K562 (cell line): ENCODE results near the gene ZNF613. TPM values are rescaled to one million over a fixed set of nuclear protein-coding genes. Genes with fewer than 3 reads are reported as not detected.

Experiments
- ATAC-seq: fragments of 200-7000 bp; cut with Tn5 transposase; 3 replicates; pipeline ENCODE4 v1.9.1; 2020; ENCODE audit warnings: moderate library complexity
- BruUV-seq: library from RNA; stranded (reverse); fragments of 400-500 nt; replicated peaks from 2 replicates; lab custom pipeline; 2021; lab: Mats Ljungman, UMichigan
- CTCF ChIA-PET: fragments of 300-600 bp; formaldehyde crosslinking; extraction: SDS; loops from one replicate; lab custom pipeline; 2021; ENCODE audit warnings: low intra/inter-chr PET ratio; lab: Yijun Ruan, JAX
- POLR2A ChIA-PET: fragments of 300-600, 350-650 bp; sonication (Branson Sonifier 250); formaldehyde crosslinking; extraction: SDS; loops from one replicate; lab custom pipeline; 2021; ENCODE audit warnings: antibody characterized with exemption, inconsistent platforms; lab: Yijun Ruan, JAX
- DNase-seq, 4 experiments: peaks; one replicate each; pipeline versions ENCODE4 v3.0.0 to v3.0.0-alpha.2; 2011 to 2018; ENCODE audit warnings: low spot score in 3 of 4, mixed read lengths in 3 of 4; ENCODE audit errors: extremely low read depth in 1 of 4
- FAIRE-seq: peaks from 2 replicates; lab custom pipeline; 2011; peaks lifted over from hg19 to GRCh38; lab: Jason Lieb, UNC
- H2AFZ ChIP-seq: 2 replicates; pipeline ENCODE4 v1.6.0; 2011; ENCODE audit warnings: low read depth, low read length, control low read depth, inconsistent platforms
- H3K27ac ChIP-seq: fragments of 200-600 bp; 3 replicates; pipeline ENCODE4 v1.8.0; 2011; ENCODE audit warnings: low read depth, mild to moderate bottlenecking, control low read depth, inconsistent platforms, low read length, moderate library complexity, mixed read lengths; ENCODE audit errors: extremely low read depth
- H3K27me3 ChIP-seq, 2 experiments: fragments of 300-600 bp in 1 of 2; 2 replicates in 1 of 2; 3 replicates in 1 of 2; pipeline versions ENCODE4 v1.6.0 to v1.8.0; 2011; ENCODE audit warnings: inconsistent platforms in 2 of 2, low read length in 2 of 2, mild to moderate bottlenecking in 1 of 2, mixed read lengths in 1 of 2, moderate library complexity in 1 of 2; ENCODE audit not compliant: control insufficient read depth in 2 of 2, insufficient read depth in 2 of 2
- H3K36me3 ChIP-seq: fragments of 300-600 bp; 3 replicates; pipeline ENCODE4 v1.8.0; 2011; ENCODE audit warnings: mild to moderate bottlenecking, low read length, inconsistent platforms; ENCODE audit not compliant: control insufficient read depth, insufficient read depth
- H3K4me1 ChIP-seq, 2 experiments: fragments of 200-600 bp in 1 of 2; replicated peaks in 1 of 2; 2 replicates in 1 of 2; 3 replicates in 1 of 2; pipeline versions ENCODE4 v1.5.1 to v1.8.0; 2011; ENCODE audit warnings: inconsistent platforms in 2 of 2, low read length in 2 of 2, mild to moderate bottlenecking in 1 of 2, mixed read lengths in 1 of 2, moderate library complexity in 1 of 2; ENCODE audit not compliant: control insufficient read depth in 2 of 2, insufficient read depth in 2 of 2
- H3K4me2 ChIP-seq: 2 replicates; pipeline ENCODE4 v1.6.1; 2011; ENCODE audit warnings: low read length, control low read depth, inconsistent platforms, mixed read lengths; ENCODE audit not compliant: insufficient read depth
- H3K4me3 ChIP-seq: fragments of 200-600 bp; sonication (generic), shearing (Covaris generic); 2 replicates; pipeline ENCODE4 v1.5.1; 2016; ENCODE audit warnings: control low read depth, inconsistent platforms
- H3K79me2 ChIP-seq: fragments of 200-600 bp; 3 replicates; pipeline ENCODE4 v1.8.0; 2011; ENCODE audit warnings: low read length, inconsistent platforms; ENCODE audit not compliant: control insufficient read depth, insufficient read depth
- H3K9ac ChIP-seq, 2 experiments: 2 replicates each; pipeline versions ENCODE4 v1.6.0 to v1.6.1; 2011; ENCODE audit warnings: low read depth in 2 of 2, low read length in 2 of 2, control low read depth in 1 of 2, inconsistent platforms in 1 of 2, mild to moderate bottlenecking in 1 of 2, mixed read lengths in 1 of 2; ENCODE audit not compliant: insufficient read depth in 1 of 2
- H3K9me1 ChIP-seq: one replicate; pipeline ENCODE4 v1.6.0; 2011; ENCODE audit warnings: inconsistent platforms, mild to moderate bottlenecking, low read length, moderate library complexity; ENCODE audit not compliant: control insufficient read depth, insufficient read depth
- H3K9me3 ChIP-seq: replicated peaks from 2 replicates; pipeline ENCODE4 v1.5.1; 2011; ENCODE audit warnings: low read depth, low read length, inconsistent platforms; ENCODE audit not compliant: control insufficient read depth, insufficient read depth
- H4K20me1 ChIP-seq: replicated peaks from 2 replicates; pipeline ENCODE4 v1.6.1; 2011; ENCODE audit warnings: low read length, inconsistent platforms, mixed read lengths; ENCODE audit not compliant: control insufficient read depth, insufficient read depth
- ATF1 ChIP-seq, 2 experiments: fragments of 450-650 bp in 1 of 2; IDR thresholded peaks; 2 replicates each; pipeline ENCODE4 v1.6.1; 2016; ENCODE audit warnings: missing compliant biosample characterization in 1 of 2, missing genetic modification characterization in 1 of 2
- CBX3 ChIP-seq, 2 experiments: IDR thresholded peaks; 1 replicate in 1 of 2; 2 replicates in 1 of 2; pipeline ENCODE4 v1.6.1; 2012; ENCODE audit warnings: inconsistent platforms in 2 of 2, low read length in 2 of 2, borderline replicate concordance in 1 of 2, control low read depth in 1 of 2
- ETS1 ChIP-seq: conservative IDR thresholded peaks from 2 replicates; pipeline ENCODE4 v1.6.1; 2011; ENCODE audit warnings: low read depth, mild to moderate bottlenecking, low read length; ENCODE audit not compliant: control insufficient read depth
- GTF2B ChIP-seq: IDR thresholded peaks from 2 replicates; pipeline ENCODE4 v1.6.1; 2011; ENCODE audit not compliant: insufficient read length; ENCODE audit errors: extremely low read depth
- HMGN3 ChIP-seq: IDR thresholded peaks from 2 replicates; pipeline ENCODE4 v1.6.1; 2011; ENCODE audit warnings: borderline replicate concordance, low read depth, mild to moderate bottlenecking, mixed read lengths, low read length; ENCODE audit not compliant: insufficient read length; ENCODE audit errors: extremely low read depth
- PREB ChIP-seq: sonication (generic); formaldehyde crosslinking; IDR thresholded peaks from 2 replicates; pipeline ENCODE4 v1.8.1; 2023; ENCODE audit warnings: mild to moderate bottlenecking, missing genetic modification reagents
- SUPT5H ChIP-seq: fragments of 450-650 bp; IDR thresholded peaks from 2 replicates; pipeline ENCODE4 v1.6.1; 2016
- TARDBP ChIP-seq: fragments of 450-650 bp; IDR thresholded peaks from 2 replicates; pipeline ENCODE4 v1.6.1; 2016
- TRIM24 ChIP-seq, 2 experiments: fragments of 450-650 bp; IDR thresholded peaks; 2 replicates each; pipeline ENCODE4 v1.6.1; 2016
- TRIM28 ChIP-seq: fragments of 450-650 bp; IDR thresholded peaks from 2 replicates; pipeline ENCODE4 v1.6.1; 2017
- ZNF274 ChIP-seq: IDR thresholded peaks from 2 replicates; pipeline ENCODE4 v1.6.1; 2011; ENCODE audit warnings: low read depth, mild to moderate bottlenecking, low read length, moderate library complexity, borderline replicate concordance
- ZNF280A ChIP-seq: fragments of 450-650 bp; IDR thresholded peaks from 2 replicates; pipeline ENCODE4 v1.6.1; 2018; ENCODE audit warnings: mild to moderate bottlenecking, low read depth; ENCODE audit not compliant: partially characterized antibody
- ZNF75A ChIP-seq: fragments of 450-650 bp; formaldehyde crosslinking; IDR thresholded peaks from 2 replicates; pipeline ENCODE4 v1.4.0; 2020; ENCODE audit warnings: mild to moderate bottlenecking
- WGBS: fragments of 100-300 bp; shearing (Covaris generic); methylation state at CpG from one replicate; pipeline ENCODE4 v1.1.6; 2016; ENCODE audit warnings: low coverage, mixed read lengths; ENCODE audit not compliant: insufficient coverage; ENCODE audit errors: missing lambda C conversion rate; 5-methylcytosine and 5-hydroxymethylcytosine counted together
- in situ Hi-C: fragments of 300-500 bp; cut with MboI; formaldehyde crosslinking; loops from 4 replicates; pipeline ENCODE4 v1.15.0; 2018; ENCODE audit warnings: inconsistent platforms, mixed read lengths
- intact Hi-C: fragments of 100-400 bp; cut with micrococcal nuclease; formaldehyde crosslinking; loops from 2 replicates; pipeline ENCODE4 v1.14.2; 2022
- polyA plus RNA-seq, 8 experiments: library from polyadenylated mRNA; depleted of rRNA in 4 of 8; stranded (reverse) in 5 of 8; unstranded in 3 of 8; fragments of >200 nt; fragmentation: Nextera tagmentation in 2 of 8; fragmentation: Illumina TruSeq in 1 of 8; extraction: Ambion mirVana in 2 of 8; extraction: Trizol in 1 of 8; gene quantifications; 2 replicates each; pipeline versions ENCODE4 v1.2.1 to v1.2.3, GENCODE V29; 2011 to 2014; ENCODE audit warnings: inconsistent platforms in 1 of 8, missing spikeins in 1 of 8
- total RNA-seq, 7 experiments: library from RNA; depleted of rRNA in 6 of 7; stranded (reverse); fragments of >200 nt in 6 of 7; fragmentation: Illumina TruSeq in 2 of 7; extraction: Trizol in 2 of 7; gene quantifications; 2 replicates each; pipeline versions ENCODE4 v1.2.1 to v1.2.3, GENCODE V29; 2011 to 2021; ENCODE audit warnings: low replicate concordance in 1 of 7

Gene ZNF613
- total and polyA plus RNA-seq, 9 of the 15 experiments (the other 6 are each of a cell fraction or from before 2014, with no cell fraction given), result 2.1 to 4.5 (median 2.7) TPM

- no peaks in the 10 kb centered on the region for H3K4me1 ChIP-seq
- in situ Hi-C loops, result no loop called here
- TF ChIP-seq GTF2B, result no peak
- TF ChIP-seq CBX3 (IDR thresholded peaks at IDR 0.05; ENCODE audit: borderline replicate concordance in 1 of 2, low read length in 2 of 2), result peak in 1 of 2 experiments; percentile 18; a peak in 1 of 3 replicates
- TF ChIP-seq ATF1 (CRISPR knock-in tag; IDR thresholded peaks at IDR 0.05), result no peak
- TF ChIP-seq ATF1 (tag; IDR thresholded peaks at IDR 0.05), result no peak
- 0 out of 2 replicates have a peak, but pooled peaks have one; percentile 43 for TF ChIP-seq ETS1
- no peak for TF ChIP-seq HMGN3
- peak; percentile 24 for TF ChIP-seq ZNF280A
- no peak for TF ChIP-seq SUPT5H
- TF ChIP-seq TRIM28, result 0 out of 2 replicates have a peak, but pooled peaks have one; percentile 71
- no peak for TF ChIP-seq PREB (CRISPR knock-in tag)
- TF ChIP-seq TRIM24 (IDR thresholded peaks at IDR 0.05), result peak in 1 of 2 experiments; percentile 33; a peak in 1 of 4 replicates
- TF ChIP-seq ZNF274, result peak; percentile 99
- TF ChIP-seq ZNF75A (CRISPR knock-in tag), result peak; percentile 94
- no peak for TF ChIP-seq TARDBP
- H3K36me3 ChIP-seq, result no peaks in the 10 kb centered on the region
- H3K9ac ChIP-seq, result no peak overlapping the region
- H2AFZ ChIP-seq, result no peak overlapping the region
- H3K4me2 ChIP-seq, result no peak overlapping the region
- 22% methylated on average over 2 of the region's 2 CpGs for WGBS
- ATAC-seq, result no peak
- intact Hi-C loops, result no loop called here
- POLR2A ChIA-PET, result no interaction called here
- FAIRE-seq, result no peak
- no peak overlapping the region for H3K4me3 ChIP-seq
- no peaks in the 10 kb centered on the region for H3K9me1 ChIP-seq
- no peaks in the 10 kb centered on the region for H3K27me3 ChIP-seq
- BruUV-seq, result no TSS peak
- CTCF ChIA-PET, result interaction anchor here (0.6 kb wide), 1 partner anchor 356 kb away, joined by 3 read pairs; no protein-coding TSS in a partner anchor
- H3K9me3 ChIP-seq, result peaks cover 21% of the 10 kb centered on the region
- no peaks in the 10 kb centered on the region for H4K20me1 ChIP-seq
- no peak overlapping the region for H3K27ac ChIP-seq
- DNase-seq, result no peak
- no peaks in the 10 kb centered on the region for H3K79me2 ChIP-seq
Observed at GRCh38 chr19:51994048-51994644, 66.9 kb downstream of the ZNF613 start.
